Measurements from ENCODE around the gene RBM19. TPM values are rescaled to one million over a fixed set of nuclear protein-coding genes. Genes with fewer than 3 reads are reported as not detected.

The RBM19 gene
- total and polyA plus RNA-seq, 2 of the 4 experiments (the other 2 are of a cell fraction): 18.7 to 19.2 TPM

- in situ Hi-C loops (cut with MboI; ENCODE audit: low sequenced_read_pairs) (no loop called here), intact Hi-C loops (cut with micrococcal nuclease) (no loop called here), dilution Hi-C loops (cut with HindIII; ENCODE audit: low sequenced_read_pairs, unreplicated experiment) (no loop called here)
- no peak overlapping the region for H4K5ac ChIP-seq (ENCODE audit: low read depth, low read length)
- no peak overlapping the region for H3K27ac ChIP-seq (ENCODE audit: insufficient read depth, low read length)
- H3K18ac ChIP-seq (ENCODE audit: low read depth, low read length): no peak overlapping the region
- no peak for ATAC-seq (ENCODE audit: low read depth)
- POLR2A ChIA-PET (ENCODE audit: unreplicated experiment): no interaction called here
- H3K23ac ChIP-seq (ENCODE audit: low read depth, low read length): no peak overlapping the region
- H3K79me1 ChIP-seq (ENCODE audit: low read depth in 1 of 2, low read length in 2 of 2): no peaks in the 10 kb centered on the region
- TF ChIP-seq RAD21 (IDR thresholded peaks at IDR 0.05; ENCODE audit: low read length): no peak
- TF ChIP-seq MAFK (IDR thresholded peaks at IDR 0.05; ENCODE audit: low read depth, low read length): no peak
- TF ChIP-seq, protein P1, sequence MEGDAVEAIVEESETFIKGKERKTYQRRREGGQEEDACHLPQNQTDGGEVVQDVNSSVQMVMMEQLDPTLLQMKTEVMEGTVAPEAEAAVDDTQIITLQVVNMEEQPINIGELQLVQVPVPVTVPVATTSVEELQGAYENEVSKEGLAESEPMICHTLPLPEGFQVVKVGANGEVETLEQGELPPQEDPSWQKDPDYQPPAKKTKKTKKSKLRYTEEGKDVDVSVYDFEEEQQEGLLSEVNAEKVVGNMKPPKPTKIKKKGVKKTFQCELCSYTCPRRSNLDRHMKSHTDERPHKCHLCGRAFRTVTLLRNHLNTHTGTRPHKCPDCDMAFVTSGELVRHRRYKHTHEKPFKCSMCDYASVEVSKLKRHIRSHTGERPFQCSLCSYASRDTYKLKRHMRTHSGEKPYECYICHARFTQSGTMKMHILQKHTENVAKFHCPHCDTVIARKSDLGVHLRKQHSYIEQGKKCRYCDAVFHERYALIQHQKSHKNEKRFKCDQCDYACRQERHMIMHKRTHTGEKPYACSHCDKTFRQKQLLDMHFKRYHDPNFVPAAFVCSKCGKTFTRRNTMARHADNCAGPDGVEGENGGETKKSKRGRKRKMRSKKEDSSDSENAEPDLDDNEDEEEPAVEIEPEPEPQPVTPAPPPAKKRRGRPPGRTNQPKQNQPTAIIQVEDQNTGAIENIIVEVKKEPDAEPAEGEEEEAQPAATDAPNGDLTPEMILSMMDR (conservative IDR thresholded peaks at IDR 0.05; ENCODE audit: low read depth, low read length): no peak
- no peak for TF ChIP-seq RFX5 (IDR thresholded peaks at IDR 0.05; ENCODE audit: low read depth, low read length)
- TF ChIP-seq USF2 (IDR thresholded peaks at IDR 0.05; ENCODE audit: low read depth, low read length): no peak
- TF ChIP-seq NFE2L2 (IDR thresholded peaks at IDR 0.05; ENCODE audit: low read depth, low read length): no peak
- TF ChIP-seq, protein P2, sequence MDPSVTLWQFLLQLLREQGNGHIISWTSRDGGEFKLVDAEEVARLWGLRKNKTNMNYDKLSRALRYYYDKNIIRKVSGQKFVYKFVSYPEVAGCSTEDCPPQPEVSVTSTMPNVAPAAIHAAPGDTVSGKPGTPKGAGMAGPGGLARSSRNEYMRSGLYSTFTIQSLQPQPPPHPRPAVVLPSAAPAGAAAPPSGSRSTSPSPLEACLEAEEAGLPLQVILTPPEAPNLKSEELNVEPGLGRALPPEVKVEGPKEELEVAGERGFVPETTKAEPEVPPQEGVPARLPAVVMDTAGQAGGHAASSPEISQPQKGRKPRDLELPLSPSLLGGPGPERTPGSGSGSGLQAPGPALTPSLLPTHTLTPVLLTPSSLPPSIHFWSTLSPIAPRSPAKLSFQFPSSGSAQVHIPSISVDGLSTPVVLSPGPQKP (IDR thresholded peaks at IDR 0.05; ENCODE audit: borderline replicate concordance, low read depth, low read length): no peak
- TF ChIP-seq CHD1 (IDR thresholded peaks at IDR 0.05; ENCODE audit: low read depth, low read length): no peak
- no peak for TF ChIP-seq POLR2A (IDR thresholded peaks at IDR 0.05; ENCODE audit: low read depth, low read length)
- BruUV-seq (replicated peaks): no TSS peak
- no peak overlapping the region for H3K4ac ChIP-seq (ENCODE audit: low read depth, low read length)
- CTCF ChIA-PET: no interaction called here
- no peaks in the 10 kb centered on the region for H3K4me1 ChIP-seq (ENCODE audit: control insufficient read depth, insufficient read depth, low read length)
- WGBS, 2 experiments (ENCODE audit: extremely low coverage in 2 of 2, insufficient read length in 1 of 2): 77% methylated on average over 10 of the region's 16 CpGs; no CpG with 5 or more reads in 1 of the 2 experiments
- no peak for DNase-seq
- H3K9ac ChIP-seq (ENCODE audit: low read depth, low read length): no peak overlapping the region
- no peak overlapping the region for H2BK5ac ChIP-seq (ENCODE audit: low read depth, low read length, poor library complexity, severe bottlenecking)
- no peak overlapping the region for H2BK15ac ChIP-seq (ENCODE audit: low read depth, low read length)
- H3K9me1 ChIP-seq (ENCODE audit: insufficient read depth, low read length): no peaks in the 10 kb centered on the region
- no peak overlapping the region for H2AK9ac ChIP-seq (replicated peaks; ENCODE audit: low read depth, low read length, poor library complexity)
- H4K91ac ChIP-seq (ENCODE audit: insufficient read depth, low read depth, low read length): no peak overlapping the region
- no peak overlapping the region for H3K56ac ChIP-seq (ENCODE audit: extremely low read depth, insufficient read depth, low read length)
- H2BK20ac ChIP-seq (ENCODE audit: low read depth, low read length): no peak overlapping the region
- no peaks in the 10 kb centered on the region for H3K27me3 ChIP-seq (ENCODE audit: control insufficient read depth, insufficient read depth, low read length)
- H2BK120ac ChIP-seq (ENCODE audit: low read depth, low read length): no peak overlapping the region
- H2AFZ ChIP-seq (replicated peaks; ENCODE audit: low read length, poor library complexity): no peak overlapping the region
- no peaks in the 10 kb centered on the region for H4K20me1 ChIP-seq (ENCODE audit: insufficient read depth, low read length)
- no peaks in the 10 kb centered on the region for H3K36me3 ChIP-seq (ENCODE audit: control insufficient read depth, insufficient read depth, low read length)
- no peak overlapping the region for H3K14ac ChIP-seq (replicated peaks; ENCODE audit: low read depth, low read length)
- H3K9me3 ChIP-seq (ENCODE audit: control insufficient read depth, insufficient read depth, low read length): no peaks in the 10 kb centered on the region
- H4K8ac ChIP-seq (ENCODE audit: low read depth in 2 of 2, low read length in 2 of 2): no peak overlapping the region
- no peak overlapping the region for H2AK5ac ChIP-seq (ENCODE audit: low read depth, low read length)
- no peak overlapping the region for H3K4me3 ChIP-seq (ENCODE audit: insufficient read depth, low read depth, low read length)
- H3K4me2 ChIP-seq (ENCODE audit: low read depth, low read length): no peak overlapping the region
Measured at GRCh38 chr12:113812411-113813228, 153.5 kb downstream of the RBM19 start.
